Upper lobe of left lung (tissue), 6 donors: ENCODE data around the gene PSME3IP1. TPM values are rescaled to one million over a fixed set of nuclear protein-coding genes. Genes with fewer than 3 reads are reported as not detected.
A peak's percentile ranks its signal among the peaks of the same experiment; 100 is the strongest.

Source experiments
- ATAC-seq, 2 donors: fragments of 200-7000 bp; cut with Tn5 transposase; one replicate each; pipeline ENCODE4 v1.9.1; 2022; ENCODE audit warnings: mild to moderate bottlenecking in 2 of 2, moderate library complexity in 2 of 2; ENCODE audit not compliant: low FRiP score in 2 of 2
- DNase-seq, 2 donors: peaks; one replicate each; pipeline ENCODE4 v3.0.0-alpha.2; 2019 to 2020
- H3K27ac ChIP-seq, 4 donors: fragments of 200-600 bp; sonication (generic); one replicate each; pipeline ENCODE4 v1.5.1; 2016 to 2019
- H3K27me3 ChIP-seq, 4 donors: fragments of 200-600 bp; sonication (generic); one replicate each; pipeline ENCODE4 v1.5.1; 2017 to 2019
- H3K36me3 ChIP-seq, 4 donors: fragments of 200-600 bp; sonication (generic); one replicate each; pipeline ENCODE4 v1.5.1; 2016 to 2019
- H3K4me1 ChIP-seq, 4 donors: fragments of 200-600 bp; sonication (generic); one replicate each; pipeline ENCODE4 v1.5.1; 2018 to 2019
- H3K4me3 ChIP-seq, 4 donors: fragments of 200-600 bp; sonication (generic); one replicate each; pipeline ENCODE4 v1.5.1; 2017 to 2019; ENCODE audit warnings: mild to moderate bottlenecking in 2 of 4, moderate library complexity in 1 of 4
- H3K9me3 ChIP-seq, 4 donors: fragments of 200-600 bp; sonication (generic); one replicate each; pipeline ENCODE4 v1.5.1; 2018 to 2019
- CTCF ChIP-seq, 6 experiments: fragments of 450-650 bp in 4 of 6; fragments of 200-600 bp in 2 of 6; sonication (generic) in 2 of 6; IDR thresholded peaks; one replicate each; pipeline ENCODE4 v1.5.1; 2016 to 2019; ENCODE audit warnings: antibody characterized with exemption in 6 of 6
- EP300 ChIP-seq, 4 donors: sonication (generic); formaldehyde crosslinking; IDR thresholded peaks; one replicate each; pipeline ENCODE4 v1.5.1; 2017; ENCODE audit warnings: antibody characterized with exemption in 4 of 4, control low read depth in 2 of 4
- POLR2A ChIP-seq, 4 donors: fragments of 450-650 bp; IDR thresholded peaks; one replicate each; pipeline ENCODE4 v1.5.1; 2016 to 2017; ENCODE audit warnings: antibody characterized with exemption in 4 of 4, mild to moderate bottlenecking in 2 of 4
- POLR2AphosphoS5 ChIP-seq, 2 donors: sonication (generic); formaldehyde crosslinking; IDR thresholded peaks; one replicate each; pipeline ENCODE4 v1.5.1; 2017; ENCODE audit warnings: antibody characterized with exemption in 2 of 2
- WGBS, 2 donors: methylation state at CpG; one replicate each; pipeline ENCODE4 v1.1.5; 2017 to 2018; 5-methylcytosine and 5-hydroxymethylcytosine counted together
- total RNA-seq, 6 donors: library from RNA; depleted of rRNA in 4 of 6; stranded (reverse); fragments of >200 nt in 4 of 6; gene quantifications; one replicate each; pipeline versions ENCODE4 v1.1.0 to v1.2.1, GENCODE V29; 2016 to 2021
- donor health status: DM: no; HTN: no; CAD: no; lungs with moderate emphysema.
- donor health status: DM: no; HTN: yes; CAD: no; lungs with severe emphysema.

Gene PSME3IP1
- total RNA-seq, 6 donors from 2014 or later: 49.9 to 113 (median 75.2) TPM

GRCh38 chr16:57107321-57107922 is 78.4 kb downstream of the PSME3IP1 start:
- ATAC-seq (no peak), DNase-seq (peak in 1 of 2 donors; percentile 45)
- Histone ChIP-seq H3K4me1 (peaks cover 7 to 34% (median 32%) of the 10 kb centered on the region in 4 donors), H3K27ac (peak overlapping the region in 2 of 4 donors; percentile 3 to 45), H3K36me3 (no peaks in the 10 kb centered on the region), H3K27me3 (no peaks in the 10 kb centered on the region), H3K4me3 (no peak overlapping the region), H3K9me3 (no peaks in the 10 kb centered on the region)
- TF ChIP-seq CTCF (IDR thresholded peaks at IDR 0.05): no peak
- no peak for TF ChIP-seq POLR2AphosphoS5 (IDR thresholded peaks at IDR 0.05)
- TF ChIP-seq POLR2A (IDR thresholded peaks at IDR 0.05): no peak
- no peak for TF ChIP-seq EP300 (IDR thresholded peaks at IDR 0.05)
- 57 to 81% methylated on average over 8 to 9 of the region's 9 CpGs for WGBS, 2 donors

DNA sequence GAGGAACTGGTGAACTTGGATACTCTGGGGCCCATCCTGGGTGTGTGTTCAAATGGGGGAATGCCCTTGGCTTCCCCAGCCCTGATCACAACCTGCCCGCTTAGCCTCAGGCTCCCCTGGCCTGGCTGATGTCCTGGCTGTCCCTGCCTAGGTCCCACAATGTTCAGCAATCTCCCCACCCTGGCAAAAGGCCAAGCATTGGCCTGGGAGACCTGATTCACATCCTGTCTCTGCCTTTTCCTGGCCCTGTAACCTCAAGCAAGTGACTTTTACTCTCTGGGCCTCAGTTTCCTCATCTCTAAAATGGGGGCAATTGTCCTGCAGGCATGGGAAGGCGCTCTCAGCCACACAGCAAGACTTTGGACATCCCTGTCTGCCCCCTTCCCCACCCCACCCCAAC is 79.1 kb downstream of the PSME3IP1 start:
- Histone ChIP-seq H3K27ac (peak overlapping the region in 3 of 4 donors; percentile 3 to 65 (median 45)), H3K4me1 (peaks cover 7 to 31% (median 28%) of the 10 kb centered on the region in 4 donors), H3K9me3 (no peaks in the 10 kb centered on the region), H3K36me3 (no peaks in the 10 kb centered on the region), H3K4me3 (no peak overlapping the region), H3K27me3 (no peaks in the 10 kb centered on the region)
- WGBS, 2 donors: 86 to 91% methylated on average over 2 of the region's 2 CpGs
- peak in 1 of 2 donors; percentile 53 for ATAC-seq
- TF ChIP-seq POLR2AphosphoS5 (IDR thresholded peaks at IDR 0.05): no peak
- TF ChIP-seq EP300 (IDR thresholded peaks at IDR 0.05): no peak
- no peak for TF ChIP-seq POLR2A (IDR thresholded peaks at IDR 0.05)
- no peak for TF ChIP-seq CTCF (IDR thresholded peaks at IDR 0.05)
- DNase-seq: peak in 1 of 2 donors; percentile 49

DNA sequence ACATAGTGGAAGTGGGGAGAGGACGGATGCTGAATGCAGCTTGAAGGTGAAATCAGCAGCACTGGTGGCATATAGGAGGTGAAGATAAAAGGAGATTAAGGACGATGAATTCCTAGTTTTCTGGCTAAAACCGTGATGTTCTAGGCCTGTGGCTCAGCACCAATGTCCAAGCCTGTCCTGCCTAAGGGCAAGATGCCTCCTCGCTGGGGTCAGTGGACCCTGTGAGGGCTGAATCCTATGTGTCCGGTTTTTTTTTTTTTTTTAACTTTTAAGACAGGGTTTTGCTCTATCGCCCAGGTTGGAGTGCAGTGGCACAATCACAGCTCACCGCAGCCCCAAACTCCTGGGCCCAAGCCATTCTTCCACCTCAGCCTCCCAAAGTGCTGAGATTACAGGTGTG is 80.7 kb downstream of the PSME3IP1 start:
- peak overlapping the region in 2 of 4 donors; percentile 45 to 65 for H3K27ac ChIP-seq
- TF ChIP-seq CTCF (IDR thresholded peaks at IDR 0.05) (no peak), EP300 (IDR thresholded peaks at IDR 0.05) (no peak), POLR2A (IDR thresholded peaks at IDR 0.05) (no peak), POLR2AphosphoS5 (IDR thresholded peaks at IDR 0.05) (no peak)
- WGBS, 2 donors: 80 to 86% methylated on average over 7 of the region's 7 CpGs
- no peaks in the 10 kb centered on the region for H3K36me3 ChIP-seq
- DNase-seq: no peak
- H3K4me1 ChIP-seq: peaks cover 7 to 34% (median 30%) of the 10 kb centered on the region in 4 donors
- H3K9me3 ChIP-seq: no peaks in the 10 kb centered on the region
- no peak overlapping the region for H3K4me3 ChIP-seq
- H3K27me3 ChIP-seq: no peaks in the 10 kb centered on the region
- no peak for ATAC-seq

DNA sequence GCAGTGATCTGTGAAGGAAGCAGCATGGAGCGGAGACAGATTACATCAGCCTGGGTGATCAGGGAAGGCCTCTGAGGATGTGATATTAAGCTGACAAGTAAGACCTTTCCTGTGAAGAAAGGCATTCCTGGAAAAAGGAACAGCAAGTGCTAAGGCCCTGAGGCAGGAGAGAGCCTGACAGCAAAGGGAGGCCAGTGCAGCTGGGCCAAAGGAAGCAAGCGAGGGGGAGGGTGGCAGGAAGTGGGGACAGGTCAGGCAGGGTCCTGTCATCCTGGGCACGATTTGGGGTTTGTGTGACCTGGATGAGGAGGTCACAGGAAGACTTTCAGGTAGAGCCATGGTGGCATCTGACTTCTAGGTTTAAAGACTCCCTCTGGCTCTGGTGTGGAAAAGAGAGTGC is 81.1 kb downstream of the PSME3IP1 start:
- Histone ChIP-seq H3K9me3 (no peaks in the 10 kb centered on the region), H3K4me1 (peaks cover 11 to 36% (median 34%) of the 10 kb centered on the region in 4 donors), H3K27ac (peak overlapping the region in 2 of 4 donors; percentile 45 to 65), H3K36me3 (no peaks in the 10 kb centered on the region), H3K27me3 (no peaks in the 10 kb centered on the region), H3K4me3 (no peak overlapping the region)
- no peak for ATAC-seq
- DNase-seq: no peak
- no peak for TF ChIP-seq CTCF (IDR thresholded peaks at IDR 0.05)
- TF ChIP-seq POLR2A (IDR thresholded peaks at IDR 0.05): no peak
- WGBS, 2 donors: 48 to 62% methylated on average over 3 of the region's 3 CpGs
